Glutamatergic neuron (in vitro differentiated cells): ENCODE results near the gene AWAT1. TPM values are rescaled to one million over a fixed set of nuclear protein-coding genes. Genes with fewer than 3 reads are reported as not detected.

ENCODE experiments used
- DNase-seq: peaks from one replicate; pipeline ENCODE4 v3.0.0; 2022
- H3K27ac Mint-ChIP-seq: one replicate; pipeline ENCODE4 v1.8.0; 2020; ENCODE audit warnings: mild to moderate bottlenecking, mixed read lengths, inconsistent platforms; ENCODE audit not compliant: unreplicated experiment
- H3K27me3 Mint-ChIP-seq: one replicate; pipeline ENCODE4 v1.8.0; 2020; ENCODE audit warnings: mild to moderate bottlenecking, moderate library complexity, mixed read lengths, inconsistent platforms; ENCODE audit not compliant: unreplicated experiment
- H3K36me3 Mint-ChIP-seq: one replicate; pipeline ENCODE4 v1.8.0; 2020; ENCODE audit warnings: mild to moderate bottlenecking, mixed read lengths, inconsistent platforms; ENCODE audit not compliant: unreplicated experiment
- H3K4me1 Mint-ChIP-seq: one replicate; pipeline ENCODE4 v1.8.0; 2020; ENCODE audit warnings: mild to moderate bottlenecking, low read depth, mixed read lengths, inconsistent platforms; ENCODE audit not compliant: unreplicated experiment
- H3K4me3 Mint-ChIP-seq: one replicate; pipeline ENCODE4 v1.8.0; 2020; ENCODE audit warnings: mild to moderate bottlenecking, mixed read lengths, inconsistent platforms; ENCODE audit not compliant: unreplicated experiment
- H3K9me3 Mint-ChIP-seq: one replicate; pipeline ENCODE4 v1.8.0; 2020; ENCODE audit warnings: mild to moderate bottlenecking, moderate library complexity, mixed read lengths, inconsistent platforms; ENCODE audit not compliant: unreplicated experiment
- CTCF ChIP-seq: fragments of 200-600 bp; sonication (generic); IDR thresholded peaks from one replicate; pipeline ENCODE4 v1.5.0; 2021; ENCODE audit not compliant: partially characterized antibody, unreplicated experiment
- total RNA-seq: library from RNA; stranded (reverse); fragmentation: NEBNext Ultra II Directional; extraction: Animal tissue kit (Norgen Biotek cat#: 25700); gene quantifications from one replicate; pipeline ENCODE4 v1.2.1, GENCODE V29; 2021; ENCODE audit not compliant: unreplicated experiment

Gene AWAT1
- total RNA-seq, 1 donor from 2014 or later: not detected

GRCh38 chrX:70219938-70220764 is 14.3 kb upstream of the AWAT1 start:
- H3K4me1 Mint-ChIP-seq: no peaks in the 10 kb centered on the region
- H3K9me3 Mint-ChIP-seq: no peaks in the 10 kb centered on the region
- H3K27ac Mint-ChIP-seq: no peak overlapping the region
- H3K36me3 Mint-ChIP-seq: no peaks in the 10 kb centered on the region
- no peak for TF ChIP-seq CTCF
- DNase-seq: no peak
- no peaks in the 10 kb centered on the region for H3K27me3 Mint-ChIP-seq
- H3K4me3 Mint-ChIP-seq: no peak overlapping the region

GRCh38 chrX:70226048-70226447 is 8.4 kb upstream of the AWAT1 start:
- H3K4me1 Mint-ChIP-seq: no peaks in the 10 kb centered on the region
- no peaks in the 10 kb centered on the region for H3K9me3 Mint-ChIP-seq
- DNase-seq: no peak
- no peaks in the 10 kb centered on the region for H3K27me3 Mint-ChIP-seq
- no peak for TF ChIP-seq CTCF
- no peaks in the 10 kb centered on the region for H3K36me3 Mint-ChIP-seq
- no peak overlapping the region for H3K27ac Mint-ChIP-seq
- H3K4me3 Mint-ChIP-seq: no peak overlapping the region

GRCh38 chrX:70226687-70227086 is 7.8 kb upstream of the AWAT1 start:
- no peak overlapping the region for H3K4me3 Mint-ChIP-seq
- H3K27ac Mint-ChIP-seq: no peak overlapping the region
- H3K4me1 Mint-ChIP-seq: no peaks in the 10 kb centered on the region
- no peak for TF ChIP-seq CTCF
- H3K36me3 Mint-ChIP-seq: no peaks in the 10 kb centered on the region
- DNase-seq: no peak
- H3K27me3 Mint-ChIP-seq: no peaks in the 10 kb centered on the region
- H3K9me3 Mint-ChIP-seq: no peaks in the 10 kb centered on the region

- no peaks in the 10 kb centered on the region for H3K9me3 Mint-ChIP-seq
- no peak overlapping the region for H3K4me3 Mint-ChIP-seq
- no peaks in the 10 kb centered on the region for H3K4me1 Mint-ChIP-seq
- no peaks in the 10 kb centered on the region for H3K27me3 Mint-ChIP-seq
- no peaks in the 10 kb centered on the region for H3K36me3 Mint-ChIP-seq
- no peak for TF ChIP-seq CTCF
- DNase-seq: no peak
- no peak overlapping the region for H3K27ac Mint-ChIP-seq
Observed at GRCh38 chrX:70231666-70232065, 2.8 kb upstream of the AWAT1 start.

- Mint-ChIP-seq H3K27ac (no peak overlapping the region), H3K4me3 (no peak overlapping the region), H3K4me1 (no peaks in the 10 kb centered on the region), H3K36me3 (no peaks in the 10 kb centered on the region), H3K27me3 (no peaks in the 10 kb centered on the region), H3K9me3 (no peaks in the 10 kb centered on the region)
- no peak for TF ChIP-seq CTCF
- no peak for DNase-seq
Observed at GRCh38 chrX:70240751-70241150, 6.3 kb downstream of the AWAT1 start.
